Bronchial epithelial cell (primary cell): Measurements from ENCODE around the gene ADCY3. TPM values are rescaled to one million over a fixed set of nuclear protein-coding genes. Genes with fewer than 3 reads are reported as not detected.

Source experiments
- DNase-seq: peaks from one replicate; pipeline ENCODE4 v3.0.0-alpha.2; 2010; ENCODE audit warnings: low read depth
- FAIRE-seq: peaks from 2 replicates; lab custom pipeline; 2011; peaks lifted over from hg19 to GRCh38; lab: Jason Lieb, UNC
- H3K27me3 ChIP-seq: 2 replicates; pipeline ENCODE4 v1.5.1; 2011; ENCODE audit warnings: low read length; ENCODE audit not compliant: control insufficient read depth, insufficient read depth
- H3K36me3 ChIP-seq: 2 replicates; pipeline ENCODE4 v1.5.1; 2011; ENCODE audit warnings: low read length; ENCODE audit not compliant: control insufficient read depth, insufficient read depth
- H3K4me3 ChIP-seq: 2 replicates; pipeline ENCODE4 v1.5.1; 2011; ENCODE audit warnings: mild to moderate bottlenecking, low read depth, low read length, control low read depth
- total RNA-seq: library from RNA; depleted of rRNA; stranded (reverse); fragments of >200 nt; gene quantifications from 2 replicates; pipeline ENCODE4 v1.2.1, GENCODE V29; 2014
- TF ChIP-seq, protein P1 (sequence below): IDR thresholded peaks from 2 replicates; pipeline ENCODE4 v1.5.1; 2011; ENCODE audit warnings: mild to moderate bottlenecking, moderate library complexity, low read length, control low read depth, inconsistent platforms; ENCODE audit not compliant: insufficient read depth, severe bottlenecking

Gene ADCY3
- total RNA-seq, 1 donor from 2014 or later, result 31.1 TPM

DNA sequence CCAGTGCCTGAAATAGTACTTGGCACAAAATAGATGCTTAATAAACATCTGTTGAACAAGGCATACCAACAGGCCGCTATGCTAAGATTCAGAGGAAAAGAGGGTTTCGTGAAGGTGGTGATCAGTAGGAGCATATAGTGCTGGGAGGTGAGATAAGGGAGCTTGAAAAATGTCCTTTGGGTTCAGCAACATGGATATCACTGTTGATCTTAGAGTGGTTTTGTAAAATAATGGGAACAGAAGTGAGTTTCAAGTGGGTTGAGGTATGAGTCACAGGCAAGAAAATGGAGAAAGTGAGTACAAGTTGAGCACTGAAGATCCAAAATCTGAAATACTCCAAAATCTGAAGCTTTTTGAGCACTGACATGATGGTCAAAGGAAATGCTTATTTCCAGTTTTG, 122.4 kb downstream of the ADCY3 start:
- TF ChIP-seq, protein P1, sequence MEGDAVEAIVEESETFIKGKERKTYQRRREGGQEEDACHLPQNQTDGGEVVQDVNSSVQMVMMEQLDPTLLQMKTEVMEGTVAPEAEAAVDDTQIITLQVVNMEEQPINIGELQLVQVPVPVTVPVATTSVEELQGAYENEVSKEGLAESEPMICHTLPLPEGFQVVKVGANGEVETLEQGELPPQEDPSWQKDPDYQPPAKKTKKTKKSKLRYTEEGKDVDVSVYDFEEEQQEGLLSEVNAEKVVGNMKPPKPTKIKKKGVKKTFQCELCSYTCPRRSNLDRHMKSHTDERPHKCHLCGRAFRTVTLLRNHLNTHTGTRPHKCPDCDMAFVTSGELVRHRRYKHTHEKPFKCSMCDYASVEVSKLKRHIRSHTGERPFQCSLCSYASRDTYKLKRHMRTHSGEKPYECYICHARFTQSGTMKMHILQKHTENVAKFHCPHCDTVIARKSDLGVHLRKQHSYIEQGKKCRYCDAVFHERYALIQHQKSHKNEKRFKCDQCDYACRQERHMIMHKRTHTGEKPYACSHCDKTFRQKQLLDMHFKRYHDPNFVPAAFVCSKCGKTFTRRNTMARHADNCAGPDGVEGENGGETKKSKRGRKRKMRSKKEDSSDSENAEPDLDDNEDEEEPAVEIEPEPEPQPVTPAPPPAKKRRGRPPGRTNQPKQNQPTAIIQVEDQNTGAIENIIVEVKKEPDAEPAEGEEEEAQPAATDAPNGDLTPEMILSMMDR, result no peak
- DNase-seq (no peak), FAIRE-seq (no peak)
- Histone ChIP-seq H3K27me3 (no peaks in the 10 kb centered on the region), H3K36me3 (no peaks in the 10 kb centered on the region), H3K4me3 (no peak overlapping the region)

DNA sequence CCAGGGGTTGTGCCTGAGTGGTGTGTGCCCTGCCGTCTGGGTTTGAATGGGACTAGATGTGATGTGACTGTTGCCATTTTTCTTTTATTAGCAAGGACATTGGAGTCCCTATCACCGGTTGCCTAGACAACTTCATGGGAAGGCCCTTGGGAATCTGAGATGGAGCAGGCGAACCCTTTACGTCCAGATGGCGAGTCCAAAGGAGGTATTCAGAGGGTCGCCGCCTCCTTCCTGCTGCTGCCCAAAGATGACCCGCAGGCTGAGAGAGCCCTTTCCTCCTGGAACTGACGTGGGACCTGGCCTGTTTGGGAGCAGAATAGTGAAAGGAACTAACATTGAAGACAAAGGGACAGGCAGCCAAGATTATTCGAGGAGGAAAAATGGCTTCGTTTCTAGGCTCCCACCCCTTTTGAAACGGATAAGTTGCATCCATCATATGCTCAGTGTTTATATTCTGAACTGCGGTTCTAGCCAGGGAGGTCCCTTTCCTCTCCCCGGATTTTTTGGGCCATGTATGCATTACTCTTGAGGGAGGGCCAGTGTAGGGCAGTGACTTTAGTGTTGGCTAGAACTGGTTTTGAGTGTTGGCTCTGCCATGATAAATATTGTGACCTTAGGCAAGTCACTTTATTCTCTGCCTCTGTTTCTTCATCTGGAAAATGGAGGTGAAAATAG, 126.1 kb downstream of the ADCY3 start:
- Histone ChIP-seq H3K27me3 (no peaks in the 10 kb centered on the region), H3K4me3 (peak overlapping the region; percentile 74), H3K36me3 (no peaks in the 10 kb centered on the region)
- TF ChIP-seq, protein P1, result no peak
- FAIRE-seq (no peak), DNase-seq (peak; percentile 10)

DNA sequence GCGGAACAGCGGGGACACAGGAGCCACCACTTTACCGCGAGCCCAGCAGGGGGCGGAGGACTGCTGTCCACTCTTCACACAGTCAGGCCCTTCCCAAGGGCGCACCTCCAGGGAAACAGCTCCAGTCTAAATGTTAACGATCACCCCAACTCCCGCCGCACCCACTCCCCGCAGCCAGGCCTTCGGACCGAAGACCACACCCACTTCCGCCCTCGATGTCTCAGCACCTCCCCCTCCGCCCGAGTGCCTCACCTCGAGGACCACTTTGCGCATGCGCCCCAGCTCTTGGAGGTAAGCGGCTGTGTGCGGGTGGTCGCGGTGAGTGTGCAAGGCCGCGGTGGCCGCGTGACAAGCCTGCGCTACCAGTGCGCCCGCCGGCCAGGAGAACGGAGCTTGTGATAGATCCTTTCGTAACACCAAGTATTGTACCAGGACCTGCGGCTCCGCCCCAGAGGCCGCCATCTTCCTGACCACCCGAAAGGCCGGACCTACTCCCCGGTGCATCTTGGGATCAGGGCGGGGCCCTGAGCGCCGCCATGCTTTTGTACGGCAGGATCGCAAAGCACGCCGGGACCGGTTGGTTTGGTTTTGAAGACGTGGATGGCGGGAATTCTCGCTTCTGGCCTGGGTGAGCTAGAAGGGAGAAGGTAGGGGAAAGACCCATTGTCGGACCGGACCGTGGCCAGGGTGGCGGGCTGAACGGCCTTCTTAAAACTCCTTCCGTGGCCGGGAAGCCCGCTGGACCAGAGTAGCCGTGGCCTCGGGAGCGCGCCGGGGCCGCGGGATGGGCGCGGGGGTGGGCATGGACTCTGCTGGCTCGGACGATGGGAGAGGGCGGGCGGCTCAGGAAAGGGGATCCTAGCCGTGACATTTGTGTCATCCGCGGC, 126.9 kb downstream of the ADCY3 start, which contains the start of the genes CENPO and PTRHD1:
CENPO (plus strand) TSS at position 552 of the 887 bp plus-strand sequence. CDS start 495 bp downstream, outside the sequence.
PTRHD1 (minus strand) TSS at position 518 of the 887 bp plus-strand sequence; CDS start at position 504, 14 bp downstream.
- Histone ChIP-seq H3K27me3 (no peaks in the 10 kb centered on the region), H3K36me3 (no peaks in the 10 kb centered on the region), H3K4me3 (peak within 1 kb of the TSS; percentile 74)
- FAIRE-seq, result no peak
- TF ChIP-seq, protein P1, result peak; percentile 84
- peak; percentile 91 for DNase-seq

DNA sequence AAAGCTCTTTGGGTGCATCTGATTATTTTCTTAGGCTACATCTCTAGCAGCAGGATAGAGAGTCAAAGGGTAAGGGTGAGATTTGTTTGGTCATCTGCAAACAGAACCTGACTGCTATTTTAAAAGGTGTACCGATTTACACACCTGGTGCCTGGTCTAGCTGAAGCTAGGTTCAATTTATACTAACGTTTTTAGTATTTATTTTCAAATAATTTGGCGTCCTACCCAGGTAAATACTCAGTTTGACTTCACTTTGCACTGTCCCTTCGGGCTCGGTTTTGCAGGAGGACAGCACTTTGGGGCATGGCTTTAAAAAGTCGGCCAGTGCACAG, 127.5 kb downstream of the ADCY3 start:
- no peak for FAIRE-seq
- TF ChIP-seq, protein P1, result no peak

DNA sequence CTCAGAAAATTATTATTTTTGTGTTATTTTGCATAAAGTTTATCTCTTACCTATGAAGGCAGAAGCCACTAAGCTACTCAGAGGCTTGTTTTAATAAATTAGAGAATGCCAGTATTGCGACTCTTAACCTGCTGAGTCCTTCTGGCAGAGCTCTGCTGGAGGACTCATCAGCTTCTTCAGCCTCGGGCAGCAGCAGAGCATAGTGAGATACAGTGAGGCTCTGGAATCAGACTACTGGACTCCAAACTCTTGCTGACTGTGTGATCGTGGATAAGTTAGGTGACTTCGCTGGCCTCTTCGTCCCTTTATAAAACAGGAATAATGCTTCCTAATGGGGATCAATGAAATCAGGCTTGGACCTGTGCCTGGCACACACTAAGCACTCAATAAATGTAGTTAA, 128.6 kb downstream of the ADCY3 start:
- DNase-seq, result no peak
- H3K36me3 ChIP-seq, result no peaks in the 10 kb centered on the region
- TF ChIP-seq, protein P1, result no peak
- no peak for FAIRE-seq
- H3K27me3 ChIP-seq, result no peaks in the 10 kb centered on the region
- no peak overlapping the region for H3K4me3 ChIP-seq

More for the DNA sequence above, 127.5 kb downstream of the ADCY3 start:
- H3K27me3 ChIP-seq, result no peaks in the 10 kb centered on the region
- DNase-seq, result no peak
- H3K4me3 ChIP-seq, result peak overlapping the region; percentile 74
- H3K36me3 ChIP-seq, result no peaks in the 10 kb centered on the region
